Panc1 (cell line): ENCODE measurements around the gene FAF1.

Experiments used
- CTCF ChIP-seq: fragments of 450-650 bp; IDR thresholded peaks from 2 replicates; pipeline ENCODE4 v1.5.1; 2017; ENCODE audit warnings: mild to moderate bottlenecking
- POLR2AphosphoS5 ChIP-seq: IDR thresholded peaks from 2 replicates; pipeline ENCODE4 v1.6.1; 2012; ENCODE audit warnings: mild to moderate bottlenecking, low read depth, low read length, moderate library complexity
- REST ChIP-seq, 2 experiments: IDR thresholded peaks; 2 replicates each; pipeline ENCODE4 v1.6.1; 2011 to 2012; ENCODE audit warnings: low read depth in 2 of 2, control low read depth in 1 of 2, low read length in 1 of 2, mild to moderate bottlenecking in 1 of 2, moderate library complexity in 1 of 2; ENCODE audit not compliant: insufficient read depth in 1 of 2
- SIN3A ChIP-seq: IDR thresholded peaks from 2 replicates; pipeline ENCODE4 v1.6.1; 2012; ENCODE audit warnings: low read depth, mild to moderate bottlenecking, low read length, moderate library complexity, borderline replicate concordance; ENCODE audit not compliant: insufficient read depth
- TCF7L2 ChIP-seq: IDR thresholded peaks from 2 replicates; pipeline ENCODE4 v1.6.1; 2011; ENCODE audit warnings: mild to moderate bottlenecking, low read depth, low read length, inconsistent platforms

GRCh38 chr1:50462964-50463363 lies 497.1 kb downstream of the FAF1 start:
- TF ChIP-seq CTCF (no peak), SIN3A (no peak), TCF7L2 (no peak), POLR2AphosphoS5 (no peak), REST (IDR thresholded peaks at IDR 0.05; ENCODE audit: insufficient read depth in 1 of 2, low read depth in 2 of 2, low read length in 1 of 2) (no peak)
